ENCODE results near the gene ARL3. TPM values are rescaled to one million over a fixed set of nuclear protein-coding genes. Genes with fewer than 3 reads are reported as not detected.

Gene ARL3
- total RNA-seq, 1 donor from 2014 or later, result 7.3 TPM

GRCh38 chr10:102624751-102625645 is 89.2 kb downstream of the ARL3 start:
- Histone ChIP-seq H3K27ac (no peak overlapping the region), H3K9me3 (no peaks in the 10 kb centered on the region), H3K4me1 (peaks cover 76% of the 10 kb centered on the region), H3K36me3 (peaks cover 3% of the 10 kb centered on the region), H3K4me3 (no peak overlapping the region), H3K27me3 (ENCODE audit: low read depth) (no peaks in the 10 kb centered on the region)
- ATAC-seq (no peak), DNase-seq (peak; percentile 10)
- intact Hi-C loops (cut with DNase I), result no loop called here
- TF ChIP-seq CTCF (IDR thresholded peaks at IDR 0.05), result no peak

- Histone ChIP-seq H3K27ac (no peak overlapping the region), H3K27me3 (ENCODE audit: low read depth) (no peaks in the 10 kb centered on the region), H3K9me3 (no peaks in the 10 kb centered on the region), H3K4me3 (no peak overlapping the region), H3K36me3 (no peaks in the 10 kb centered on the region), H3K4me1 (peaks cover 78% of the 10 kb centered on the region)
- TF ChIP-seq CTCF (IDR thresholded peaks at IDR 0.05), result no peak
- no peak for DNase-seq
- intact Hi-C loops (cut with DNase I), result no loop called here
- ATAC-seq, result no peak
Measured at GRCh38 chr10:102624094-102624493, 90.1 kb downstream of the ARL3 start.

Other genes starting within 250 kb of the ARL3 start
- gene ACTR1A, start 211.7 kb downstream of the ARL3 start, total RNA-seq, result 88.0 TPM
- gene SUFU, start 210.4 kb downstream of the ARL3 start, total RNA-seq, result 14.3 TPM
- 142 TPM for gene TRIM8, start 69.9 kb downstream of the ARL3 start, total RNA-seq
- 10.0 TPM for gene SFXN2, start 239 bp upstream of the ARL3 start, total RNA-seq
- gene WBP1L, start 29.6 kb upstream of the ARL3 start, total RNA-seq, result 44.5 TPM
- 0.80 TPM for gene CYP17A1, start 123.0 kb upstream of the ARL3 start, total RNA-seq
- gene BORCS7, start 139.9 kb upstream of the ARL3 start, total RNA-seq, result 21.9 TPM
- gene AS3MT, start 155.1 kb upstream of the ARL3 start, total RNA-seq, result 1.9 TPM
- gene CNNM2, start 203.9 kb upstream of the ARL3 start, total RNA-seq, result 12.1 TPM